ENCODE measurements around the gene RAB12. TPM values are rescaled to one million over a fixed set of nuclear protein-coding genes. Genes with fewer than 3 reads are reported as not detected.

The RAB12 gene
- polyA plus RNA-seq, 1 donor from 2014 or later, result 102 TPM

DNA sequence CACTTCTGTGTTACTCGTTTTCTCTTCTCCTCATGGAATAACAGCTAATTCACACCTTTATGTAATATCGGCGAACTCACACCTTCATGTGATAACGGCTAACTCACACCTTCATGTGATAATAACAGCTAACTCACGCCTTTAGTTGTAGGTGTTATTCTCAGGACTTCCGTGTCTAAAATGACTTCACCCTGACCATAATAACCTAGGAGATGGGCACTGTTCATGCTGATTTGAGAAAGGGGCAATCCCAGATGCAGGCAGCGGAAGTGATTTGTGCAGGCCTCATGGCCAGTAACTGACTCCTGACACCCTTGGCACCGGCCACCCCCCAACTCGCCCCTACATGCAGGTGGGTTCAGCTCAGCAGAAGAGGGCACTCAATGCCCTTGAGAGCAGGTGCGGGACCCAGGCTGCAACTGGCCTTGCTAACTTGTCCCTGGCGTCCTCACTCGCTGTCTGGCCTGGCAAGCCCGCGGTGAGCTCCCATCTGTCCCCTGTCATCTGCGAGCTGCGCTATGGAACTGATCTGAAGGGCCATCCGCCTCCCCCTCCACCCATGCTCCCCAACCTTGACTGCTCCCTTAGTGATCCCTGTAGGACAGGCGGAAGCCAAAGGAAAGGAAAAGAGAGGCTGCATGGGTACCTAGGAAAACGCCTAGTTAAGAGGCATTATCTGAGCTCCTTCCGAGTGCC, 53.5 kb downstream of the RAB12 start:
- Histone ChIP-seq H3K9ac (ENCODE audit: low read length) (peak overlapping the region; percentile 59), H3K27ac (ENCODE audit: low read length) (peak overlapping the region; percentile 65), H3K79me2 (replicated peaks; ENCODE audit: insufficient read depth, low read length) (no peaks in the 10 kb centered on the region), H3K9me3 (ENCODE audit: low read length) (no peaks in the 10 kb centered on the region), H3K4me3 (ENCODE audit: low read length) (peak overlapping the region; percentile 58), H4K20me1 (ENCODE audit: insufficient read depth) (no peaks in the 10 kb centered on the region), H3K4me2 (ENCODE audit: low read length) (no peak overlapping the region), H3K27me3 (ENCODE audit: insufficient read depth, low read depth, low read length) (no peaks in the 10 kb centered on the region), H2AFZ (ENCODE audit: low read depth, low read length) (no peak overlapping the region), H3K36me3 (ENCODE audit: insufficient read depth, low read length) (no peaks in the 10 kb centered on the region), H3F3A (ENCODE audit: insufficient read depth, low read length, poor library complexity, severe bottlenecking) (no peaks in the 10 kb centered on the region), H3K9me2 (ENCODE audit: insufficient read depth, low read length) (no peaks in the 10 kb centered on the region)
- no peak for TF ChIP-seq MXI1 (conservative IDR thresholded peaks at IDR 0.05; ENCODE audit: poor library complexity, severe bottlenecking)
- TF ChIP-seq POLR2AphosphoS5 (IDR thresholded peaks at IDR 0.05), result peak; percentile 37
- TF ChIP-seq, protein P1, sequence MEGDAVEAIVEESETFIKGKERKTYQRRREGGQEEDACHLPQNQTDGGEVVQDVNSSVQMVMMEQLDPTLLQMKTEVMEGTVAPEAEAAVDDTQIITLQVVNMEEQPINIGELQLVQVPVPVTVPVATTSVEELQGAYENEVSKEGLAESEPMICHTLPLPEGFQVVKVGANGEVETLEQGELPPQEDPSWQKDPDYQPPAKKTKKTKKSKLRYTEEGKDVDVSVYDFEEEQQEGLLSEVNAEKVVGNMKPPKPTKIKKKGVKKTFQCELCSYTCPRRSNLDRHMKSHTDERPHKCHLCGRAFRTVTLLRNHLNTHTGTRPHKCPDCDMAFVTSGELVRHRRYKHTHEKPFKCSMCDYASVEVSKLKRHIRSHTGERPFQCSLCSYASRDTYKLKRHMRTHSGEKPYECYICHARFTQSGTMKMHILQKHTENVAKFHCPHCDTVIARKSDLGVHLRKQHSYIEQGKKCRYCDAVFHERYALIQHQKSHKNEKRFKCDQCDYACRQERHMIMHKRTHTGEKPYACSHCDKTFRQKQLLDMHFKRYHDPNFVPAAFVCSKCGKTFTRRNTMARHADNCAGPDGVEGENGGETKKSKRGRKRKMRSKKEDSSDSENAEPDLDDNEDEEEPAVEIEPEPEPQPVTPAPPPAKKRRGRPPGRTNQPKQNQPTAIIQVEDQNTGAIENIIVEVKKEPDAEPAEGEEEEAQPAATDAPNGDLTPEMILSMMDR (IDR thresholded peaks at IDR 0.05; ENCODE audit: poor library complexity, severe bottlenecking), result no peak
- TF ChIP-seq RAD21 (conservative IDR thresholded peaks at IDR 0.05), result no peak
- peak; percentile 17 for TF ChIP-seq EP300 (conservative IDR thresholded peaks at IDR 0.05; ENCODE audit: poor library complexity, severe bottlenecking)
- TF ChIP-seq TAF1 (IDR thresholded peaks at IDR 0.05; ENCODE audit: low read depth), result no peak
- TF ChIP-seq, protein P2, sequence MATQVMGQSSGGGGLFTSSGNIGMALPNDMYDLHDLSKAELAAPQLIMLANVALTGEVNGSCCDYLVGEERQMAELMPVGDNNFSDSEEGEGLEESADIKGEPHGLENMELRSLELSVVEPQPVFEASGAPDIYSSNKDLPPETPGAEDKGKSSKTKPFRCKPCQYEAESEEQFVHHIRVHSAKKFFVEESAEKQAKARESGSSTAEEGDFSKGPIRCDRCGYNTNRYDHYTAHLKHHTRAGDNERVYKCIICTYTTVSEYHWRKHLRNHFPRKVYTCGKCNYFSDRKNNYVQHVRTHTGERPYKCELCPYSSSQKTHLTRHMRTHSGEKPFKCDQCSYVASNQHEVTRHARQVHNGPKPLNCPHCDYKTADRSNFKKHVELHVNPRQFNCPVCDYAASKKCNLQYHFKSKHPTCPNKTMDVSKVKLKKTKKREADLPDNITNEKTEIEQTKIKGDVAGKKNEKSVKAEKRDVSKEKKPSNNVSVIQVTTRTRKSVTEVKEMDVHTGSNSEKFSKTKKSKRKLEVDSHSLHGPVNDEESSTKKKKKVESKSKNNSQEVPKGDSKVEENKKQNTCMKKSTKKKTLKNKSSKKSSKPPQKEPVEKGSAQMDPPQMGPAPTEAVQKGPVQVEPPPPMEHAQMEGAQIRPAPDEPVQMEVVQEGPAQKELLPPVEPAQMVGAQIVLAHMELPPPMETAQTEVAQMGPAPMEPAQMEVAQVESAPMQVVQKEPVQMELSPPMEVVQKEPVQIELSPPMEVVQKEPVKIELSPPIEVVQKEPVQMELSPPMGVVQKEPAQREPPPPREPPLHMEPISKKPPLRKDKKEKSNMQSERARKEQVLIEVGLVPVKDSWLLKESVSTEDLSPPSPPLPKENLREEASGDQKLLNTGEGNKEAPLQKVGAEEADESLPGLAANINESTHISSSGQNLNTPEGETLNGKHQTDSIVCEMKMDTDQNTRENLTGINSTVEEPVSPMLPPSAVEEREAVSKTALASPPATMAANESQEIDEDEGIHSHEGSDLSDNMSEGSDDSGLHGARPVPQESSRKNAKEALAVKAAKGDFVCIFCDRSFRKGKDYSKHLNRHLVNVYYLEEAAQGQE (IDR thresholded peaks at IDR 0.05; ENCODE audit: borderline replicate concordance), result no peak

DNA sequence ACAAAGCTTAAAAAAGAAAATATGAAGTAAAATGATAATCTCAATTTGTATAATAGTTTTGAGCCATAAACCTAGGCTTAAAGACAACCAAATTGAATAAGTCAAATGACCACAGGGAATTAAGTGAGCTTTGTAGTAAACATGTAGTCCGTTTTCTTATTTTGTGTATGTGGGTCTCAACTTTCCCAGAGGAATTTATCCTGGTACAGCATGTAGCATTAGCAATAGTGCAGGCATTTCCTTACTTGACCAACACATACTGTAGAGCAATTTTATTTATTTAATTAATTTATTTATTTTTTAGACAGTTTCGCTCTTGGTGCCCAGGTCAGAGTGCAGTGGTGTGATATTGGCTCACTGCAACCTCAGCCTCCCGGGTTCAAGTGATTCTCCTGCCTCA, 58.6 kb downstream of the RAB12 start:
- Histone ChIP-seq H3K4me3 (ENCODE audit: low read length) (no peak overlapping the region), H3K4me2 (ENCODE audit: low read length) (no peak overlapping the region), H2AFZ (ENCODE audit: low read depth, low read length) (no peak overlapping the region)

More for the DNA sequence above, 58.6 kb downstream of the RAB12 start:
- H3K27me3 ChIP-seq (ENCODE audit: insufficient read depth, low read depth, low read length), result no peaks in the 10 kb centered on the region
- H3K9ac ChIP-seq (ENCODE audit: low read length), result no peak overlapping the region
- no peaks in the 10 kb centered on the region for H3K9me2 ChIP-seq (ENCODE audit: insufficient read depth, low read length)
- no peaks in the 10 kb centered on the region for H4K20me1 ChIP-seq (ENCODE audit: insufficient read depth)
- H3K36me3 ChIP-seq (ENCODE audit: insufficient read depth, low read length), result no peaks in the 10 kb centered on the region
- no peaks in the 10 kb centered on the region for H3K79me2 ChIP-seq (replicated peaks; ENCODE audit: insufficient read depth, low read length)
- no peak for TF ChIP-seq POLR2AphosphoS5 (IDR thresholded peaks at IDR 0.05)
- TF ChIP-seq, protein P1 (IDR thresholded peaks at IDR 0.05; ENCODE audit: poor library complexity, severe bottlenecking), result no peak
- TF ChIP-seq MXI1 (conservative IDR thresholded peaks at IDR 0.05; ENCODE audit: poor library complexity, severe bottlenecking), result no peak
- TF ChIP-seq EP300 (conservative IDR thresholded peaks at IDR 0.05; ENCODE audit: poor library complexity, severe bottlenecking), result no peak
- no peak for TF ChIP-seq TAF1 (IDR thresholded peaks at IDR 0.05; ENCODE audit: low read depth)
- TF ChIP-seq EZH2 (IDR thresholded peaks at IDR 0.05; ENCODE audit: borderline replicate concordance, insufficient read depth, low read length, poor library complexity, severe bottlenecking), result no peak
- TF ChIP-seq, protein P2 (IDR thresholded peaks at IDR 0.05; ENCODE audit: borderline replicate concordance), result no peak
- TF ChIP-seq SMC3 (conservative IDR thresholded peaks at IDR 0.05; ENCODE audit: poor library complexity), result no peak
- TF ChIP-seq RAD21 (conservative IDR thresholded peaks at IDR 0.05), result no peak
- no peak overlapping the region for H3K27ac ChIP-seq (ENCODE audit: low read length)
- H3K9me3 ChIP-seq (ENCODE audit: low read length), result no peaks in the 10 kb centered on the region
- H3F3A ChIP-seq (ENCODE audit: insufficient read depth, low read length, poor library complexity, severe bottlenecking), result no peaks in the 10 kb centered on the region
